ENCODE measurements around the gene NAT8L.
"Not testable (repeated sequence)": the region's sequence is repeated elsewhere in the genome, so short reads cannot be mapped to it uniquely, and the experiment has no call there.

NAT8L gene, protein sequence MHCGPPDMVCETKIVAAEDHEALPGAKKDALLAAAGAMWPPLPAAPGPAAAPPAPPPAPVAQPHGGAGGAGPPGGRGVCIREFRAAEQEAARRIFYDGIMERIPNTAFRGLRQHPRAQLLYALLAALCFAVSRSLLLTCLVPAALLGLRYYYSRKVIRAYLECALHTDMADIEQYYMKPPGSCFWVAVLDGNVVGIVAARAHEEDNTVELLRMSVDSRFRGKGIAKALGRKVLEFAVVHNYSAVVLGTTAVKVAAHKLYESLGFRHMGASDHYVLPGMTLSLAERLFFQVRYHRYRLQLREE

DNA sequence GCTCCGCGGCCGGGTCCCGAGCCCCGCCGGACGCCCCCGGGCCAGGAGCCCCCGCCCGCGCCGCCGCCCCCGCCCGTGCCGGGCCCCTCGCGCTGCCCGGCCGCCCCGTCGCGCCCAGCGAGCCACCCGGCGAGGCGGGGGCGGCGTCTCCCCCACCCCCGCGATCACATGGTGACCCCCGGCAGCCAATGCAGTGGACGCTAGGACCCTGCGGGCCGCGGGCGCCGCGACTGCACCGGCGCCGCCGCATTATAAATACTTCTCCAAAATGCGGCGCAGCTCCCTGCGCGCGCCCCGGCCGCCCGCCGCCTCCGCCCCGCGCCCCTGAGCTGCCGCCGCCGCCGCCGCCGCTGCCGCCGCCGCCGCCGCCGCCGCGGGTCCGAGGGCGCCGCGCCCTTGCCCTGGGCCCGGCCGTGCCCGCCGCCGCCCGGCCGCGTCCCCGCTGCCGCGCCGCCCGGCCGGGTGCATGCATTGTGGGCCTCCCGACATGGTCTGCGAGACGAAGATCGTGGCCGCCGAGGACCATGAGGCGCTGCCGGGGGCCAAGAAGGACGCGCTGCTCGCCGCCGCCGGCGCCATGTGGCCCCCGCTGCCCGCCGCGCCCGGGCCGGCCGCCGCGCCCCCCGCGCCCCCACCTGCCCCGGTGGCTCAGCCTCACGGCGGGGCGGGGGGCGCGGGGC is at the start of gene NAT8L:
Gene NAT8L (plus strand): TSS at position 282 of the 680 bp plus-strand sequence. CDS start 185 bp downstream, at position 467.
- DNase-seq (ENCODE audit: low read depth), result no peak

DNA sequence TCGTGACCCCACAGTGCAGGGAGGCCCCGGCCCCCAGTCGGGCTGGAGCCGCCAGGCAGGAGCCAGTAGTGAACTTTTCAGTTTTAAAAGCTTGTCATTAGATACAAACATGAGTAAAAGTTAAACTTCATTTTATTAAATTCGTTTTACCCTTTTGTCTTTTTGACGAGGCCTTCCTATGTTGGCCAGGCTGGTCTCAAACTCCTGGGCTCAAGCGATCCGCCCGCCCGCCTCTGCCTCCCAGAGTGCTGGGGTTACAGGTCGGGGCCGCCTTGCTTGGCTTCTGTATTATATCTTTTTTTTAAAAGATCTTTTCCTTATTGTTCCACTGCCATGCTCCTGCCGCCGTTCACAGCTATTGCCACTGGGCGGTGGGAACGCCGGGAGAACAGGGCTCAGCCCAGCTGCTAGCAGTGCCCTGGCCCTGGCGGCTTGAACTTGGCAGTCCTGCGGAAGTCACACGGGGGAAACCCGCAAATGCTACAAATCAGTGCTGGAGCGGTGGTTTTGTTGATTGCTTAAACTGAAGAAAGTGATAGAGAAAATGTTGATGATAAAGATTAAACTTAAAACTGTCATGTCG is 49.4 kb upstream of the NAT8L start:
- no peak for DNase-seq (ENCODE audit: low read depth)

DNA sequence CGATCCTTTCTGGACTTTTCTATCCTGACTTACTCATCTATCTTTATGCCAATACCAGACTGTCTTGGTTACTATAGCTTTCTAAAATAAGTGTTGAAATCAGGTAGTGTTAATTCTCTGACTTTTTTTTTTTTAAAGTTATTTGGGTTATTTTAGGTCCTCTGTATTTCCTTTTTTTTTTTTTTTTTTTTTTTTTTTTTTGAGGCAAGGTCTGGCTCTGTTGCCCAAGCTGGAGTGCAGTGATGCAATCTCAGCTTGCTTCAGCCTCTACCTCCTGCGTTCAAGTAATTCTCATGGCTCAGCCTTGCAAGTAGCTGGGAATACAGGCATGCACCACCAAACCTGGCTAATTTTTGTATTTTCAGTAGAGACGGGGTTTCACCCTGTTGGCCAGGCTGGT is 47.5 kb upstream of the NAT8L start:
- DNase-seq (ENCODE audit: low read depth), result no peak

DNA sequence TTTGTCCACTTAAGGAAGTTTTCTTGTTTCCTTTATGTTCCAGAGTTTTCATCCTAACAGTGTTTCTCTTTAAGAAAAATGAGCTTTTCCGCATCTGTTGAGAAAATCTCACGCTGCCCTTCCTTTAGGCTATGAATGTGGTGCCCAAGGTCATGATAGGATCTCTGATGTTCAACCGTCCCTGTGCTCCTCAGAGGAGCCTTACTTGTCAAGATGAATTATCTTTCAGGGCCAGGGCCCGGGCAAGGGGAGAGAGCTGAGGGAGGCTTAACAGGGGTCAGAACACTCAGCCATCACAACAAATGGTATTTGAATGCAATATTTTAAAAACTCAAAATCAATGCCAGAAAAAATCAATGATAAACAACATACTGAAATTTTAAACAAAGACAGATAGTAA is 44.1 kb upstream of the NAT8L start:
- DNase-seq (ENCODE audit: low read depth), result no peak

DNA sequence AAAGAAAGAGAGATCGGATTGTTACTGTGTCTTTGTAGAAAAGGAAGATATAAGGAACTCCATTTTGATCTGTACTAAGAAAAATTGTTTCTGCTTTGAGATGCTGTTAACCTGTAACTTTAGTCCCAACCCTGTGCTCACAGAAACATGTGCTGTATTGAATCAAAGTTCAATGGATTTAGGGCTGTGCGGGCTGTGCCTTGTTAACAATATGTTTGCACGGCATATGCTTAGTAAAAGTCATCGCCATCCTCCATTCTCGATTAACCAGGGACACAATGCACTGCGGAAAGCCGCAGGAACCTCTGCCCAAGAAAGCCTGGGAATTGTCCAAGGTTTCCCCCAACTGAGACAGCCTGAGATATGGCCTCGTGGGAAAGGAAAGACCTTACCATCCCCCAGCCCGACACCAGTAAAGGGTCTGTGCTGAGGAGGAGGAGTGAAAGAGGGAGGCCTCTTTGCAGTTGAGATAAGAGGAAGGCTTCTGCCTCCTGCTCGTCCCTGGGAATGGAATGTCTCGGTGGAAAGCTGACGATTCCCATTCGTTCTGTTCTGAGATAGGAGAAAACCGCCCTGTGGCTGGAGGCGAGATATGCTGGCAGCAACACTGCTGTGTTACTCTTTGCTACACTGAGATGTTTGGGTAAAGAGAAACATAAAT is 37.6 kb upstream of the NAT8L start:
- DNase-seq (ENCODE audit: low read depth), result not testable (repeated sequence)

DNA sequence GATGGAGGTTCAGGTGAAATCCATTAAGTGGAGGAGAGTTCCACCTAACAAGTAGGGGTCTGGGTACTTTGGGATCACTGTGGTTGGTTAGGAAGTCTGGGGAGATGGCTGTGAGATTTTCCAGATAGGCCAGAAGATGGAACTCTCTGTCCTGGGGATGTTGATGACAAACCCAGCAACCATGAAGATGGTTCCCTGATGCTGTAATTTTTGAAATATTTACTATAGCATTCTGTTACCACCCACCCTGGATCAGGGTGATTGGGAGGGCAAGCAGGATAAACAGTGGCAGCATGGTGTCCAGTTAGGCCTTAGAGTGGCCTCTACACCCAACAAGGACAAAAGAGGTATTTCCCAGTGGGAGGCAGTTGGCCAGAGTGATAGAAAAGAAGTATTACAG is 34.4 kb upstream of the NAT8L start:
- no peak for DNase-seq (ENCODE audit: low read depth)

DNA sequence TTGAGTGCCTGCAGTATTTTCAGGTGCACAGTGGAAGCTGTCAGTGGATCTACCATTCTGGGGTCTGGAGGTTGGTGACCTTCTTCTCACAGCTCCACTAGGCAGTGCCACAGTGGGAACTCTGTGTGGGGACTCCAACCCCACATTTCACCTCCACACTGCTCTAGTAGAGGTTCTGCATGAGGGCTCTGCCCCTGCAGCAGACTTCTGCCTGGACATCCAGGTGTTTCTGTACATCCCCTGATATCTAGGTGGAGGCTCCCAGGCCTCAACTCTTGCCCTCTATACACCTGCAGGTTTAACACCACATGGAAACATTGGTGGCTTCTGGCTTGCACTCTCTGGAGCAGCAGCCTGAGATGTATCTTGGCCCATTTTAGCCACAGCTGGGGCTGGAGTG is 33.3 kb upstream of the NAT8L start:
- no peak for DNase-seq (ENCODE audit: low read depth)

DNA sequence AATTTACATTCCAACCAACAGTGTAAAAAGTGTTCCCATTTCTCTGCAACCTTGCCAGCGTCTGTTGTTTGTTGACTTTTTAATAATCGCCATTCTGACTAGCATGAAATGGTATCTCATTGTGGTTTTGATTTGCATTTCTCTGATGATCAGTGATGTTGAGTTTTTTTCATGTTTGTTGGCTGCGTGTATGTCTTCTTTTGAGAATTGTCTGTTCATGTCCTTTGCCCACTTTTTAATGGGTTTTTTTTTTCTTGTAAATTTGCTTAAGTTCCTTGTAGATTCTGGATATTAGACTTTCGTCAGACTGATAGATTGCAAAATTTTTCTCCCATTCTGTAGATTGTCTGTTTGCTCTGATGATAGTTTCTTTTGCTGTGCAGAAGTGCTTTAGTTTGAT is 32.0 kb upstream of the NAT8L start:
- DNase-seq (ENCODE audit: low read depth), result not testable (repeated sequence)

DNA sequence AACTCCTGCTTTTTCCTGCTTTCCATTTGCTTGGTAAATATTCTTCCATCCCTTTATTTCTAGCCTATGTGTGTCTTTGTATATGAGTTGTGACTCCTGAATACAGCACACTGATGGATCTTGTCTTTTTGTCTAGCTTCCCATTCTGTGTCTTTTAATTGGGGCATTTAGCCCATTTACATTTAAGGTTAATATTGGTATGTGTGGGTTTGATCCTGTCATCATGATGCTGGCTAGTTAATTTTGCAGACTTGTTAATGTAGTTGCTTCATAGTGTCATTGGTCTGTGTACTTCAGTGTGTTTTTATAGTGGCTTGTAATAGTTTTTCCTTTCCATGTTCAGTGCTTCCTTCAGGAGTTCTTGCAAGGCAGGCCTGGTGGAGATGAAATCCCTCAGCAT is 28.0 kb upstream of the NAT8L start:
- DNase-seq (ENCODE audit: low read depth), result not testable (repeated sequence)

DNA sequence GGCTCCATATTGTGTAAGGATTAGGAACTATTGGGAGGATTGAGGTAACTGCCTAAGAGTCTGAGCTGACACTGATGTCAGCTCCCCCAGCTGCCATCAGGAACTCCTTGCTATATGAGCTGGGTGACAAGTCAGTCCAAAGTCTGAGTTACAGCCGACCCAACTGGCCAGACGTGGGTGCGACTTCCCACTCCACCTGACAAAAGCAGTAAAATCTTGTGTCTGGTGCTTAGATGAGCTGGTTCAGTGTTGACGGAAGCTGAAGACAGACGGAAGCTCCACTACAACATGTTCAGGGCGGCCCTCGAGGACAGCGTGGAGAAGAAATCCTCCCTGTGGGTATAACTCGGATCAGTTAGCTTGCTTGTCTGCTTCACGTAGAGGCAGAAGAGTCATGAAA is 22.8 kb upstream of the NAT8L start:
- no peak for DNase-seq (ENCODE audit: low read depth)

DNA sequence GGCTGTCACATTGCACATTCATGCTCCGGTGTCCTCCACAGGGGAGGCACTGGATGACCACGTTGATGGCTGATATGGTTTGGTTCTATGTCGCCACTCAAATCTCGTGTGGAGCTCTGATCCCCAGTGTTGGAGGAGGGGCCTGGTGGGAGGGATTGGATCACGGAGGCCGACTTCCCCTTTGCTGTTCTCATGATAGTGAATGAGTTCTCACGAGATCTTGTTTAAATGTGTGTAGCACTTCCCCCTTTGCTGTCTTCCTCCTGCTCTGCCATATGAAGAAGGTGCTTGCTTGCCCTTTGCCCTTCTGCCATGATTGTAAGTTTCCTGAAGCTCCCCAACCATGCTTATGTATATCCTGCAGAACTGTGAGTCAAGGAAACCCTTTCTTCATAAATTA is 22.3 kb upstream of the NAT8L start:
- DNase-seq (ENCODE audit: low read depth), result no peak

DNA sequence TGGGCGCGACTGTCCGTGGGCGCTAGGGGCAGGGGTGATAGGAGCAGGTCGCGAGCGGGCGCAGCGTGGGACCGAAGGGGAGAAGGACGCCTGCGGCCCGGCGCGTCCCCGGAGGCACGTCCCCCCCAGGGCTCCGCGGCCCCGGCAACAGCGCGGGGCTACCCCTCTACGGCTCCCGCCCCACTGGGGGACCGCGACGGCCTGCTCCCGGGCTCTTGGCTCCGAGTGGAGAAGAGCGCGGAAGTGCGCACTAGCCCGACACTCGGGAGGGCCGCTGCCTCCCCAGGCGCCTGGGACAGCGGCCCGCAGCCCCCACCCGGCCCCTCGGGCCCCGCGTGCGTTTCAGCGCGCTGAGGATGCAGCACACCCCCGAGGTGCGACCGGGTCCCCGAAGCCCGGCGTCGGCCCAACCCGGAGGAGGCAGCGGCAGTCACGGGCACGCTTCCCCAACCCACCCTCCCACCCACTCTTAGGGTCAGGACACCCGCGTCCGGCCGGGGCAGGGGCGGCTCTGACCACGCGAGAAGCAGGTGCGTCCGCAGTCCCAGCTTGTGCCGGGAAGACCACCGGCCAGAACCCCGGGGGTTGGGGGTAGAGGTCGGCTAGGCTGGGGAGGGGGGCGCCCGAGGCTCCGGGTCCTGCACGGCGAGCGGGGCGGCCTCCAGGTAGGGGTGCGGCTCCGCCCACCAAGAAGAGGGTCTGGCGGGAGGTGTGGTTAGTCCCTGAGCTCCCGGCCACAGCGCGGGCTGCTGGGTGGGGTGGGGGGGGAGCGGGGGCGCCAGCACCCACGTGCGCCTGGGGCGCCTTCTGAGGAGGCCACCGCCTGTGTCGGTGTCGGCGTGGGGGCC is 18.5 kb upstream of the NAT8L start:
- DNase-seq (ENCODE audit: low read depth), result no peak

DNA sequence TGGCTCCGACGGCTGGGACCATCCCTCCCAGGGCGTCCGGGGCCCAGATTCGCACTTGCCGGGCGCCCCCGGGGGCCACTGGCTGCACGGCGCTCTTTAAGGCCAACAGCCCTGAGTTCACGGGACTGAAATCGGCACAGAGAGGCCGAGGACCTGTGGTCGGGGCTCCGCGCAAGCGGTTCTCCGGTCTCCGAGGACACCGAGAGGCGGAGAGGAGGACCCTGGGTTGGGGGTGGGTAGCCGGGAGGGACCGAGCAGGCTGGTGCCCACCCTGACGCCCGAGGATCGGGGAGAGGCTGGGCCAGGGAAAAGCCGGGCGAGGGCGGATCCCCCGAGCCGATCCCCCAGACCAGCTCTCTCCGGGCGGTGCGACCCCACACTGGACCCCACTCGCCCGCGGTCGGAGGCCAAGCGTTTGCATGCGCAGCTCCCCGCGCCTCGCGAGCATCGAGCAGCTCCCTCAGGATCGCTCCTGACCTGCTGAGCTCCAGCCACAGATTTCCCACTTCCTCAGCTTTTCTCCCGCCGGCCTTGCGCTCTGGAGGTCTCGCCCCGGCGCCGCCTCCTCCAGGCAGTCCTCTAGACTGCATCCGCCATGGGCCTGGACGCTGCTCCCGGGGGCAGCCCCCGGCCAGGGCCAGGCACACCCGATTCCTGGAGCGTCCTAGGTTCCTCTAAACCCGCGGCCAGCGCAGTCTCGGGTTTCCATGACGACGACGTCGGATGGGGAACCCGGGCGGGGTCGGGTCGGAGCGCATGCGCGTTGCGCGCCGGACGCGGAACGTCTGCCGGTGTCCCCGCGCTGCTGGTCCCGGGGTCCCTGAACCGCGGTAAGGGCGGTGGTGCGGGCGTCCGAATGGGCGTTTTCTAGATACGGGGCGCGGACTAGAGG is 17.6 kb upstream of the NAT8L start:
- DNase-seq (ENCODE audit: low read depth), result peak; percentile 41

DNA sequence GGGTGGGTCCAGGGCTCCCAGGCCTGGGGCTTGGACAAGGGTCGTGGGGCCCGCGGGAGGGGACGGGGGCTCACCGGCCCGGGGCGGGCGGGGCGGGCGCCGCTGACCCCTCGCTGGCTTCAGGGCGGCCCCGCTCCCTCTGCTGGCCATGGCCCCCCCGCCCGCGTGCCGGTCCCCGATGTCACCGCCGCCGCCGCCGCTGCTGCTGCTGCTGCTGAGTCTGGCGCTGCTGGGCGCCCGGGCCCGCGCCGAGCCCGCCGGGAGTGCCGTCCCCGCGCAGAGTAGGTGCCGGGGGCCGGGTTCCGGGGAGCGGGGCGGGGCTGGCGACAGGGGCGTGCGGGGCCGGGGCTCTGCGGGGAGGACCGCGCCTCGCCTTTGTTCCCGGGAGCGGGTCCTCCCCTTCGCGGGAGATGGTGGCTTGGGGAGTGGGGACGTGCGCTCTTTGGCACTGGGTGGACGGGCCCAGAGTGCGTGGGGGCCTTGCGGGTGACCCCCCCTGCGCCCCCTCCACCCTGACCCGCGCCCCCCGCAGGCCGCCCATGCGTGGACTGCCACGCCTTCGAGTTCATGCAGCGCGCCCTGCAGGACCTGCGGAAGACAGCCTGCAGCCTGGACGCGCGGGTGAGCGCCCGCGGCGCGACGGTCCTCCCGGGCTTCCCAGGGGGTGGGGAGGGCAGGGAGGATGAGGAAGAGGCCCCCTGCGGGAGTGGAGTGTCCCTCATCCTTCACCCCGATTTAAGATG is 16.8 kb upstream of the NAT8L start:
- no peak for DNase-seq (ENCODE audit: low read depth)

DNA sequence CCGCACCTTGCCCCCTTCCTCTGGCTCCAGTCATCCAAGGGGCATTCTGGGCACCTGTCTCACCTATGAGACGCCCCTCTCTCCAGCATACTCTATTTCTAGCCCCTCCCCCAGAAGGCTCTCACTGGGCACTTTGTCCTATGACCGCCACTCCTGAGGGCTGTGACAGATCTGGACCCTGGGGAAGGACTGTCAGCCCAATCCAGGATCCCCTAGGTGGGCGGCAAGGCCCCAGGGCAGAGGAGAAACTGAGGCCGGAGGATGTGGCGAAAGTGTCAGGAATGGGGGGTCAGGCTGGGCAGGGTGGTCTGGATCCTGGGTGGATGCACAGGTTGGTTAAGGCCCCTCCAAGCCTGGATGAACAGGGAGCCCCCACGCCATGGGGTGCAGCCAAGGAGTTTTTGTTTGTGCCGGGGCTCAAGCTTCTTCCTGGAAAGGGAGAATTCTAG is 16.2 kb upstream of the NAT8L start:
- DNase-seq (ENCODE audit: low read depth), result no peak

DNA sequence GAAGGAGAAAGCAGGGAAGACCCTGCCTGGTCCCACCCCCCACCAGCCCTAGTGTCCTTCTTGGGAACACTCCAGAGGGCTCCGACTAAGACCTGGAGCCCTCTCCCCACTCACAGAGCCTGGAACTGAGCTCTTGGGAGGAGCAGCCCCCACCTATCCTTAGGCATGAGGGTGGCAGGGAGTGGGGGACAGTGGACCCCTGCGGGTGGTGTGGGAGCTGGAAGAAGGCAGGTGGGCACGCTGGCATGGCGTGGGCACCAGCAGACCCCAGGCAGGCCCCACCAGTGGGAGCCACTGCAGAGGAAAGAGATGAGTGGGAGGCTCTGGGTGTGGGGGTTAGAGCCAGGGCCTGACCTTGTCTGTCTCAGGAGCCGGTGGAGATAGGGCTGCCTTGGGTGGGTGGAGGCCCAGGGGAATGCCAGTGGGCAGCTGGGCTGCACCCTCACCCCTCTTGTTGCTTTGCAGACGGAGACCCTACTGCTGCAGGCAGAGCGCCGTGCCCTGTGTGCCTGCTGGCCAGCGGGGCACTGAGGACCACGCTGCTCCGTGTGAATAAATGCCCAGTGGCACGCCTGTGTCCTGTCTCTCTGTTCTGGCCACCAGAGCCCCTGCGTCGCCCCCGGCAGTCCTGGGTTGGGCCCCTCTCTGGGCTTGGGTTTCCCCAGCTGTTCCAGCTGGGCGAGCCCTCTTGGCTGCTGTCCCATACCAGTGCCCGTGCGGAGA is 15.6 kb upstream of the NAT8L start:
- no peak for DNase-seq (ENCODE audit: low read depth)

DNA sequence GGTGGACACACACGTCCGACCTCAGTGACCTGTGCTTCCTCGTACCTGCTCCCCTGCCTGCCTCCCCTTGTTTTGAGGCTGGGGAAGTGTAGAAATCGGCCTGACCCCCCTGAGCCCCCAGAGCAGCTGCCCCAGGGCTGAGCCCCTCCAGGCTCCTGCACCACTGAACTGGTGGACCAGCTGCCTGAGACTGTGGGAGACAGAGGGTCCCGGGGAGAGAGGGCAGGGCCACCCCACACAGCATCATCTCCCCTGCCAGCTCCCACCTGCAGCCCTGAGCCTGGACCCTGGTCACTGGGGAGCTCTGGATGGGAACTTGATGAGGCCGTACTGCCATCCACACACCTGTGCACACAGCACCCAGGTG is 15.0 kb upstream of the NAT8L start:
- no peak for DNase-seq (ENCODE audit: low read depth)

DNA sequence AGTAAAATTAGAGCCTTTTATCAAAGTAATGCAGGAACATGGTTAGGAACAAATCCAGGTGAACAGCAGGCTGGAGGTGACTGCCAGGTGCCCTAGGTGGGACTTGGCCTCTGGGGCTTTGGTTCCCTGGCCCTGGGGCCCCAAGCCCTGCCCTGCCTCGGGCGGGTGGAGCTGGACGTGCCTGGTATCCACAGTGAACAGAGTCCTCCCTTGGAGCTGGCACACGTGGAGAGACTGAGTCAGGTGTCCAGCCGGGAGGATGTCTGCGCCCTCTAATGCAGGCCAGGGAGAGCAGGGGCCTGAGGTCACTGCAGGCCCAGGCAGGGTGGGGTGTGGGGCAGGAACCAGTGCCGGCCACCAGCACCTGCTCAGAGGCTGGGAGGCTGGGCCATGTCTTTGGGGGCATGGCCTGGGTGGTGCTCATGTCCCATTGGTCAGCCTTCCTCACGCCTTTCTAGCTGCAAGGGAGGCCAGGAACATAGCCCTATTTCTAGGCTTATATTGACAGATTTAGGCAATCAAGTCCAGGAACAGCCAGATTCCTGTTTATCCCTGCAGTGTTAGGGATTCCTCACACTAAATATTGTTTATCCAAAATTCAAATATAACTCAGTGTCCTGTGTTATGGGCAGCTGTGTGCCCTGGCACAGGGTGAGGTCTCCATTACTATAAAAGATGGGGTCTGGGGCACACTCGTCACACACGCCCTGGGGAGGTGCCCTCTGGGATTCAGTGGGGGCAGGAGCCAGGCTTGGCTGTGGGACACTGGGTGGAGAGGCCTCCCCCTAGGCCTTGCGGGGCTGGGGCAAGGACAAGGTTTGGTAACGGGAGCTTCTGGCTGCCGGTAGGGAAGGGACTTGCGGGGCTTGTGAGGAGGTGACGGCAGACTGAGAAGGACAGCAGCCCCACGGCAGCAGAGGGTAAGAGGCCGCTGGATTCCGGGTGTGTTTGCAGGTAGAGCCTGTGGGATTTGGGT is 14.3 kb upstream of the NAT8L start:
- no peak for DNase-seq (ENCODE audit: low read depth)
